IPS-NIHi11 (cell line): Measurements from ENCODE around the gene PTCH1.
A peak's percentile ranks its signal among the peaks of the same experiment; 100 is the strongest.

Experiments
- DNase-seq: peaks from one replicate; pipeline ENCODE4 v3.0.0; 2012; ENCODE audit warnings: mixed read lengths, low spot score

The PTCH1 gene

GRCh38 chr9:95516734-95517558 lies at the start of gene PTCH1:
TSS of gene PTCH1 (minus strand) at chr9:95516971.
- DNase-seq = peak; percentile 58

DNA sequence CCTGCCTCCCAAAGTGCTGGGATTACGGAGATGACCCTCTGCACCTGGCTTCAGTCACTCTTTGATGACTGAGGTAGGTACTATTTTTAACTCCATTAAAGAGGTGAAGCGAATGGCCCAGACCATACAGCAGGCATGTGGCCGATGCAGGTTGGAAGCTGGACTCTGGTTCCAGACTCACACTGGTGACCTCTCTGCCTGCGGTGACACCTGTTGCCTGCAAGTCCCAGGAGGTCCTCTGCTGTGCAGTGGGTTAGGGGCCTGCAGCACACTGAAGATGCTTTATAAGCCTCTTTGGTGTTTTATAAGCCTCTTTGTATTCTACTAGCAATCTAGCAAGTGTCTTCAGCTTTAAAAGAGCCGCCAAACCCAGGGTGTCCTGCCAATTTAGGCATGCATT lies 49.2 kb upstream of the PTCH1 start:
- no peak for DNase-seq

- DNase-seq = no peak
These were observed 45.1 kb upstream of the PTCH1 start for GRCh38 chr9:95561913-95562312.

- DNase-seq = no peak
These were observed 40.4 kb upstream of the PTCH1 start for GRCh38 chr9:95557142-95557541.

DNA sequence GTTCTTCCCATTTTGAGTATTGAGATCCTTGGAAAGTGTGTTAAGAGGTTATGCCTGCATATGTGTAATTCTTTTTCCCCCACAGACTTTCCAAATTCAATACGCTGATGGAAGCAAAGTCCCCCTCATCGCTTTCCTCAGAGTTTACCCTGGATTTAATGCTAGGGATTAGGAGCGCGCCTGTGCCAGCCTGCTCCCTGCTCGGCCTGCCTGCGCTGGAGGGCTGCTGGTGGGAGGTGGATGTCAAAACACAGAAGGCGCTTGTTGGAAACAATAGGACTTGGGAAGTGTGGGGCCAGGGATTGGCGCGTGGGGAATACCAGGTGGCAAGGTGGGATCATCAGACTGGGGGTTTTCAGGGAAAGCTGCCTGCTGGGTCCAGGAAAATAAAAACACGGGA lies 39.8 kb upstream of the PTCH1 start:
- DNase-seq = no peak

- DNase-seq = peak; percentile 62
These were observed 36.2 kb upstream of the PTCH1 start for GRCh38 chr9:95552814-95553546.

- no peak for DNase-seq
These were observed 35.5 kb upstream of the PTCH1 start for GRCh38 chr9:95552255-95552654.

DNA sequence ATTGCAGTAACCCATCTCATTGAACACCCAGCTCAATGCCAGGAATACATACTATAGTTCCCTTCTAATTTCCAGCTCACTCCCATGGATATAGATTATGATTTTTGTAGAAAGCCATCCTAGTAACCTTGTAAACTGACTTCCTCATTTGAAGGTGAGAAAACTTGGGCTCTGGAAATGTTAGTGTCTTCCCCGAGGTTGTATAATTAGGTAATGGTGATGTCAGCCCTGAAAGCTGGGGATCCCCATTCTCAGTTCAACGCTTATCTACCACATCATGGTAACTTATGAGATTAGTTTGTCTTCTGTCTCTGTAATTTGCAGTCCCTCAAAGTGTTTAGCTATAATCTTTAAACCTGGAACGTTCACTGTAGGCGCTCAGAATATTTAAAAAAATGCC lies 34.6 kb upstream of the PTCH1 start:
- no peak for DNase-seq

DNA sequence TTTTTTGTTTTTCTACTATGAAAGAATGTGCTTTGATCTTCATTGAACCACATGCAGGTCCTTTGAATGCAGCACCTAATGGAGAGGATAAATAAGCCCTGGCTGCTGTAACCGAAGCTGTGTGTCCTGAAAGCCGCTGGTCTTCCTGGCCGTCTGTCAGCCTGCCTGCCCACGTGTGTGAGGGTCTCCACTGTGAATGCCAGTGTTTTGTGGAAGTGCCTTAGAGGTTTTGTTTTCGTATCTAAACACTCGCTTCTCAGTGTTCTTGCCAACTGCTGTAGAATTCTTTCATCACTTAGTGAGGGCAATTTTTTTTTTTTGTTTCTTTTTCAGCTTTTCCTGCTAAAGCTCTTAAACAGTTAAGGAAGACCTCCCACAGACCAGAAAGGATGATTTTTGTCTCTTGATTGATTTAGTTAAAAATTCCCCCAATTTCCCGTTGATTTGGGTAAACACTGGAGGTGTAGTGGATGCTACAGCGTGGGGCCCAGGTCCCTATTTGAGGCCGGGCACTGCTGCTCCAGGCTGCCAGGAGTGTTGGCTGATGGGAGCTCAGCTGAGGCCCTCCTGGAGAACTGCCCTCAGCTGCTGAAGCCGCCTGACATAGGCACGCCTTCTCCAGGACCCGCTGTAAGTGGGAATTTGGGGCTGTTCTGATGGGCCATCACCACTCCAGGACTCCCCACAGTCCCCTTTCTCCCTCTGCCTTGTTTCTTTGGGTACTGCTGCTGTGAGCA lies 29.2 kb upstream of the PTCH1 start:
- no peak for DNase-seq

- DNase-seq = no peak
These were observed 17.4 kb upstream of the PTCH1 start for GRCh38 chr9:95533996-95534680.

DNA sequence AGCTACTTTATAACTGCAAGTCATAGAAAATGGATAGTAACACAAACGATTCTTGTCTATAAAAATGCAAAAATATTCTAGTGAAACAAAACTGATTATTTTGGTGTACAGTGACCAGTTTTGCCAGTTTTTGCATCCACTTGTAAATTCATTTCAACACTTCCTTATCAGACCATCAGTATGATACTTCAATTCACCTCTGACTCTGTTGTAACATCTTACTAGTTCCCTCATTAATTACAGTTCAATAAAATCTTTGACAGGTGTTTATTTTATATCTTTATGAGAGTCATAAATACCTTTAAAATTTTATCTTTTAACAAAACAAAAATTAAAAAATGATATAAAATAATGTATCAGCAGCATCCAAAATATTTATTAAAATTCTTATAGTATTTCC lies 13.1 kb upstream of the PTCH1 start:
- no peak for DNase-seq

- no peak for DNase-seq
These were observed 12.2 kb upstream of the PTCH1 start for GRCh38 chr9:95528908-95529502.

DNA sequence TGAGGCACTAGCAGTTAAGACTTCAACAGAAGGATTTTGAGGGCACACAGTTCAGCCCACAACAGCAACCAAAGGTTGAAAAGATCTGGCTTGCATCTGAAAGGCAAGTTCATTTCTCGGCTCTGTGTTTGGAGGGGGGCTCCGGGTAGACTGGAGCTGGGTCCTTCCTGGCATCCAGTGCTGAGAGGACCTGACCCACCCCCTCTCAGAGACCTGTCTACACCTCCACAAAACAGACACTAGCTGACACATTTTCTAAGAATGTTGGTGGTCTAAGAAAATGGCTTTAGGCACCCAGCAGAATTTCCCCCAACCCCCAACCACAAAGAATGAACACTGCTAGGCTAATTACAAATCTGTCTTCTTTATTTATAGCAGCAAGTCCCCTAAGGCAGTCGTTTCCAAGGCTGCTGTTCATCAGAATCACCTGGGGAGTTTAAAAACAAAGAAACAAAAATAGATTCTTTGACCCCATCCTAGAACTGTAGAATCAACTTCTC lies 6.2 kb upstream of the PTCH1 start:
- DNase-seq = no peak

DNA sequence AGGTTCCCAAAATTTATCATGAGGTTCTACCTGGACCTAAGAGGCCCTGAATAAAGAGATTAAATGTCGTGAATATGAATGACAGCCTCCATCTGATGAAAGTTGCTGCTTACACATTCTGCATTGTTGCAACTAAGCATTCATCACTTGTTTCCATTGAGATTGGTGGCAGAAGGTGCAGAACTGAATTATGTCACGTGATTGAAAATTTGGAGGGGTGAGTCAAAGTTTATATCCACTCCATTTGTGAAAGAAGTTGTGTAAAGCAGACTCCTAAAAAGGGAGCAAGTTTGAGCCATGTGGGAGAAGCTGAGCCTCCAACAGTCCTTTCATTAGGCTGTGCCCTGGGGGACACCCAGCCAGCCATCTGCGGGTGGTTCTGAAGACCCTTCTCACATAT lies 4.9 kb upstream of the PTCH1 start:
- DNase-seq = no peak

DNA sequence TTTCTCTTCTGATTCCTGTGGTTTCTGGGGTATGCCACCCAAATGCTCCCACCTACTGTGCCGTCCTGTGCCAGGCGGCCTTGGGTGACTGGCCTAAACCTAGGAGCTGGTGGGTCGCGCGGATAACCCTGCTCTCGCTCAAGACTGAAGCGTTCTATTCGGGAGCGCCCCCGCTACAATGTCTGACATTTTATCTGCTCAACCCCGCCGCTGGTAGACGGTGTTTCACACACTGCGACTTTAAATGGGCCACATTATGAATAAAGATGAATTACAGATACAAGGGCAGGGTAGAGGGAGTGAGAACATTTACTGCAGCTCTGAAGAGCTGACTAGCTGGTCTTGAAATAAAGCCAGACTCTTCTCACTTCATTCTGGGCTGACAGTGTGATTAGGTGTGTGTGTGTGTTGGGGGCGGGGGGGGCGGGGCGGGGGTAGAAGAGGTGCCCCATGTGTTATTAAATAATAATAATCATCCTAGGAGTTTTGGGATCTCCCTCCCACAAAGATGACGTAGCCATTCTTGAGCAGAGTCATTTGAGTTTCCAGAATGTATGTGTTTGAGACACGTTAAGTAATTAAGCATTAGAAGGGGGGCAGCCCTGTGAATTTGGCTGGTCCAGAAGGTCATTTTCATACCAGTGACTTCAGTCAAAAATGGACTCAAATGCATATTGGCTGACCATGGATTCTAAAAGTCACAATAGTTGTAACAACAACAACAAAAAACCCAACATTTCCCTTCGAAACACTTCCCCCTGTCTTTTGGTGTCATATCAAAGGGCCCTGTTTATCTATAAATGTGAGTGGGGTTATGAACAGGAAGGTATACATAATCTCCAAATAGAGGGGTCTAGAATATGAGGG lies 1.0 kb upstream of the PTCH1 start:
- DNase-seq = no peak

DNA sequence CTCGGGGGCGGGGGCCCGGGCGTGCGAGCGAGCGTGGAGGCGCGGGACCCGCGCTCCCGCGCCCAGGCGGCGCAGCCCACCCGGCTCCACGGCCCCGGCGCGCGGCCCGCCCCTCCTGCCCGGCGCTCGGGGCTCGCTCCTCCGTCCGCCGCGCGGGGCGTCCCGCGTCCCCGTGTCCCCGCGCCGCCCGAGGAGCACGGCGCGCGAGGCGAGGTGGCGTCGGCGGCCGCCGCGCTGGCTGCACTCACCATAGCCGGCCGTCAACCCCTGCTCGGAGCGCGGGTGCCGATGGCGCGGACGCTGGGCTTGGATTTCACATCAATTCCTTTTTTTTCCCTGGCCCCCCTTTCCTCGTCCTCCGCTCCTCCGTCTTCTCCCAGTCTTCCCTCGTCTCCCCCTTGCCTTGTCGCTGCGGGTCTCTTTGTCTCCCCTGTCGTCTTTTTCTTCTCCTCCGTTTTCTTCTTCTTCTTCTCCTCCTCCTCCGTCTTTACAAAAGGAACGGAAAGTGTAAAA lies 494 bp downstream of the PTCH1 start:
- DNase-seq = no peak

DNA sequence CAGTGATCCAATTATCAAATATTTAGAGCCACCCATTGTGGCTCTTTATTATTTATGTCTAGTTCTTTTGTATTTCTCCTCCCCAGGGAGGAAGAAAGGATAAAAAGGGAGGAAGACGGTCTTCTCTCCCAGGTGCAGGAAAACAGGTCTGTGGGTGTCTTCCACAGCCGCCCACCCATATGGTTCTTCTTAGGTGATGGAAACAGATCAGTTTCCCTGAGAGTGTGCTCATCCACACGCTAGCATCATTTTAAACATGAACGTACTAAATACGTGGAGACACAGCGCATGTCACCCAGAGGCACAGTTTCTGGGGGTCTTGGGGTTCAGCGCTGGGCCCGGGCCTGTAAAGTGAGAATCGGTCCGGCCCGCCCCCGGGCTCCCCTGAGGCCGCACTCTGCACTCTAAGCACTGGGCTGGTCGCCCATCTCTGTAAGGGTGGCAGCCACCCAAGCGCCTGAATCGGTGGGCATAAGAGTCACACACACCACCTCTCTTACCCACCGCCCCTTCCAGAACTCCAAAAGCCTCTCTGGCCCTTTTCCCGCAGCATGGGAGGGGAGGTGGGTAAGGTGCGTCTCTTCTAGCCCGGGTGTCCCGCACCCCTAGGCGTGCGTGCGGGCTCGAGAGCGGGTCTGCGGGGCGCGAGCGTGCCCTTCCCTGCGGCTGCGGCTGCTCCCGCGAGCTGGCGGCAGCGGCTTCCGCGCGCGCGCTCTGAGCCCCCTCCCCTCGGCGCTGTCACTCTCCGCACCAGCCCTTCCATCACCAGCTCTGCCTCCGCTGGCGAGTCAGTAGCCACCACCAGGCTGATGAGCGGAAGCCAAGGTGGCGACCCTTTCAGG lies 1.3 kb downstream of the PTCH1 start:
- peak; percentile 57 for DNase-seq

- DNase-seq = no peak
These were observed 2.4 kb downstream of the PTCH1 start for GRCh38 chr9:95514342-95514741.

GRCh38 chr9:95513711-95514110 lies 3.1 kb downstream of the PTCH1 start:
- DNase-seq = no peak

GRCh38 chr9:95512709-95513095 lies 4.1 kb downstream of the PTCH1 start:
- DNase-seq = no peak
